ENCODE data around the gene AUTS2.

GRCh38 chr7:69911337-69911736, 313.1 kb downstream of the AUTS2 start:
- no peak for TF ChIP-seq CTCF (conservative IDR thresholded peaks at IDR 0.05; ENCODE audit: low read depth, low read length)
- no peak for TF ChIP-seq EZH2 (IDR thresholded peaks at IDR 0.05; ENCODE audit: borderline replicate concordance, low read depth, low read length, poor library complexity, severe bottlenecking)

All from A673 (cell line).